Thyroid gland (tissue), 4 donors: ENCODE data around the gene PPIL1. TPM values are rescaled to one million over a fixed set of nuclear protein-coding genes. Genes with fewer than 3 reads are reported as not detected.

ENCODE experiments used
- DNase-seq, 2 donors: peaks; one replicate each; pipeline ENCODE4 v3.0.0-alpha.2; 2019
- H3K27ac ChIP-seq, 3 donors: fragments of 200-600 bp; sonication (generic); 1 replicate in 2 of 3; 2 replicates in 1 of 3; pipeline ENCODE4 v1.5.1; 2016 to 2019; ENCODE audit warnings: mild to moderate bottlenecking in 1 of 3, moderate library complexity in 1 of 3
- H3K27me3 ChIP-seq: fragments of 200-600 bp; sonication (generic); one replicate; pipeline ENCODE4 v1.5.1; 2019
- H3K36me3 ChIP-seq, 2 donors: fragments of 200-600 bp; sonication (generic); one replicate each; pipeline ENCODE4 v1.5.1; 2016 to 2019
- H3K4me1 ChIP-seq, 2 donors: fragments of 200-600 bp; sonication (generic); one replicate each; pipeline ENCODE4 v1.5.1; 2017 to 2019
- H3K4me3 ChIP-seq, 3 donors: fragments of 200-600 bp; sonication (generic); replicated peaks in 1 of 3; 1 replicate in 2 of 3; 2 replicates in 1 of 3; pipeline ENCODE4 v1.5.1; 2016; ENCODE audit warnings: mild to moderate bottlenecking in 1 of 3
- H3K9me3 ChIP-seq: fragments of 200-600 bp; sonication (generic); one replicate; pipeline ENCODE4 v1.5.1; 2017
- CTCF ChIP-seq, 6 experiments: fragments of 200-600 bp in 3 of 6; fragments of 450-650 bp in 3 of 6; sonication (generic) in 3 of 6; IDR thresholded peaks; one replicate each; pipeline ENCODE4 v1.5.1; 2016 to 2019; ENCODE audit warnings: antibody characterized with exemption in 6 of 6, mild to moderate bottlenecking in 2 of 6, inconsistent platforms in 1 of 6, moderate library complexity in 1 of 6
- POLR2A ChIP-seq, 2 donors: fragments of 450-650 bp; IDR thresholded peaks; one replicate each; pipeline ENCODE4 v1.6.1; 2017; ENCODE audit warnings: antibody characterized with exemption in 2 of 2, mild to moderate bottlenecking in 2 of 2, moderate library complexity in 1 of 2
- WGBS, 2 donors: methylation state at CpG; one replicate each; pipeline ENCODE4 v1.1.5; 2017; 5-methylcytosine and 5-hydroxymethylcytosine counted together
- intact Hi-C: fragments of 100-400 bp; cut with DNase I; formaldehyde crosslinking; loops from one replicate; pipeline ENCODE4 v1.15.1; 2023
- total RNA-seq, 4 donors: library from RNA; depleted of rRNA; stranded (reverse); fragments of >200 nt; gene quantifications; one replicate each; pipeline ENCODE4 v1.2.3, GENCODE V29; 2016

Gene PPIL1
- total RNA-seq, 4 donors from 2014 or later, result 35.3 to 69.4 (median 44.3) TPM

GRCh38 chr6:36912586-36912985 lies 38.0 kb upstream of the PPIL1 start:
- H3K27me3 ChIP-seq, result no peaks in the 10 kb centered on the region
- peak overlapping the region in 2 of 3 donors; percentile 71 to 95 for H3K27ac ChIP-seq
- TF ChIP-seq CTCF (IDR thresholded peaks at IDR 0.05) (no peak), POLR2A (IDR thresholded peaks at IDR 0.05) (no peak)
- intact Hi-C loops, result loop anchor here (5.0 to 10.0 kb wide), 2 partner anchors 55 to 102 kb away; no protein-coding TSS in a partner anchor
- DNase-seq, result no peak
- WGBS, 2 donors, result 71 to 75% methylated on average over 8 of the region's 8 CpGs
- no peaks in the 10 kb centered on the region for H3K36me3 ChIP-seq
- no peak overlapping the region for H3K4me3 ChIP-seq
- H3K4me1 ChIP-seq, result peaks cover 48 to 52% of the 10 kb centered on the region in 2 donors
- no peaks in the 10 kb centered on the region for H3K9me3 ChIP-seq

- Histone ChIP-seq H3K9me3 (no peaks in the 10 kb centered on the region), H3K4me3 (no peak overlapping the region), H3K36me3 (no peaks in the 10 kb centered on the region), H3K27me3 (no peaks in the 10 kb centered on the region), H3K4me1 (peaks cover 48 to 52% of the 10 kb centered on the region in 2 donors), H3K27ac (peak overlapping the region in 1 of 3 donors; percentile 31)
- intact Hi-C loops, result loop anchor here (5.0 to 10.0 kb wide), 2 partner anchors 55 to 103 kb away; no protein-coding TSS in a partner anchor
- no peak for DNase-seq
- no peak for TF ChIP-seq POLR2A (IDR thresholded peaks at IDR 0.05)
- no peak for TF ChIP-seq CTCF (IDR thresholded peaks at IDR 0.05)
- 73 to 77% methylated on average over 4 of the region's 4 CpGs for WGBS, 2 donors
Observed at GRCh38 chr6:36912030-36912454, 37.4 kb upstream of the PPIL1 start.

GRCh38 chr6:36908747-36909146 lies 34.1 kb upstream of the PPIL1 start:
- Histone ChIP-seq H3K4me3 (no peak overlapping the region), H3K27me3 (no peaks in the 10 kb centered on the region), H3K36me3 (no peaks in the 10 kb centered on the region), H3K9me3 (no peaks in the 10 kb centered on the region), H3K27ac (peak overlapping the region in 2 of 3 donors; percentile 85 to 91), H3K4me1 (peaks cover 49 to 50% of the 10 kb centered on the region in 2 donors)
- DNase-seq, result no peak
- 89 to 91% methylated on average over 2 of the region's 2 CpGs for WGBS, 2 donors
- TF ChIP-seq POLR2A (IDR thresholded peaks at IDR 0.05) (no peak), CTCF (IDR thresholded peaks at IDR 0.05) (no peak)
- intact Hi-C loops, result no loop called here

GRCh38 chr6:36907781-36908180 lies 33.2 kb upstream of the PPIL1 start:
- peak in 1 of 2 donors; percentile 27 for TF ChIP-seq POLR2A (IDR thresholded peaks at IDR 0.05)
- TF ChIP-seq CTCF (IDR thresholded peaks at IDR 0.05), result no peak
- Histone ChIP-seq H3K36me3 (peaks cover 0 to 4% of the 10 kb centered on the region in 2 donors), H3K27me3 (no peaks in the 10 kb centered on the region), H3K4me1 (peaks cover 41 to 42% of the 10 kb centered on the region in 2 donors), H3K4me3 (no peak overlapping the region), H3K27ac (peak overlapping the region; percentile 85 to 91 (median 87)), H3K9me3 (no peaks in the 10 kb centered on the region)
- intact Hi-C loops, result no loop called here
- DNase-seq, result peak; percentile 92 to 93
- WGBS, 2 donors, result 15 to 26% methylated on average over 5 of the region's 5 CpGs

GRCh38 chr6:36906539-36907325 lies 32.1 kb upstream of the PPIL1 start:
- Histone ChIP-seq H3K27me3 (no peaks in the 10 kb centered on the region), H3K9me3 (no peaks in the 10 kb centered on the region), H3K4me3 (no peak overlapping the region), H3K4me1 (peaks cover 39 to 42% of the 10 kb centered on the region in 2 donors), H3K27ac (peak overlapping the region; percentile 85 to 91 (median 87)), H3K36me3 (peaks cover 9 to 15% of the 10 kb centered on the region in 2 donors)
- intact Hi-C loops, result no loop called here
- peak; percentile 93 to 95 for DNase-seq
- 3 to 11% methylated on average over 2 of the region's 2 CpGs for WGBS, 2 donors
- TF ChIP-seq CTCF (IDR thresholded peaks at IDR 0.05) (no peak), POLR2A (IDR thresholded peaks at IDR 0.05) (no peak)
